Measurements from ENCODE around the gene SRPX2.

The SRPX2 gene

DNA sequence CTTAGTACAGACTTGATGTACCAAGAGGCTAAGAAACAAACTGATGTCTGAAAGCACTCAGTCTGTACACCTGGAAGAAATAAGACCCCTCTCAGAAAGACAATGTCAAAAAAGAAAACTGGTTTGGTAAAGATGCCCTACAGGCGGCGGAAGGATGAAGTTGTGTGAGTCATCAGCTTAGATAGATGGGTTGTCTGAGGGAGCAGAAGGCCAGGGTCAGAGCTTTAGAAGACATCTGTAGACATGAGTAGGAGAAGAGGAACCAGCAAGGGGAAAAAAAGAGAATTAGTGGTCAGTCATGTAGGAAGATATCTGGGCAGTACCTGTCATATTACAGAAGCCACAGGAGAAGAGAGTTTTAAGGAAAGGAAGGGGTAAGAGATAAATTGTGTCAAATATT is 8.3 kb downstream of the SRPX2 start:
- no peak for DNase-seq

DNA sequence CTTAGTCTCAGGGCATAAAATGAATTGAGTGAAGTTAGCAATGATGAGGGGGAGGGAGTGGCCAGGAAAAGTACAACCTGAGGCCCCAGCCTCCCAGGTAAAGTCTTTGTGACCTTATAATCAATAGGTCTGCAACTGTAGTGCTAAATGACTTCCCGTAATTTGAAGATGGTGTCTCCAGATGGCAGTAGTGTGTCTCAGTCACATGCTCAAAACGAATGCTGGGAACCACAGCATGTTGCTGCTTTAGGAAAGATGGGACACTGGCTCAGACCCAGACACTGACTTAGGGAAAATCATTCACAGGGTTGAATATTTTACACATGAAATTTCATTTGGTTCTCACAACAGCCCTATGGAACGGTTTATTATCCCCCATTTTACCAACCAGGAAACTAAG is 10.3 kb downstream of the SRPX2 start:
- DNase-seq, result no peak

DNA sequence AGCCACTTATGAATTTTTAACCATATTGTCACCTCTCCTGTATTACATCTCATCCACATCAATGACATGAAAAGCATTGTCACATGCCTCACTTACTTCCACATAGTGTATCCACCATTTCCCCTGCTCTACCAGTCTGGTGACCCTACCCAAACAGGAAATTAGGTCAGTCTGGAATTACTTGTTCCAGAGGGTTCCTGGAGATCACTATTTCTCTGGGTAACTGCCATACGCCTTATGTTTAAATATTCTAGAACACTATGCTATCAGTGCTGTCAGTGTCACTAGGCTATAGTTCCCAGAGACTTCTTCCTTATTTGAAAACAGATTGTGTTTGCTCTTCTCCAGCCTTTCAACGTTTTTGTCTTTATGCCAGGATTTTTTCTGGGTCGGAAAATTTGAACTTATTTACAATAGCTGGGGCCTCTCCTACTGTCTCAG is 15.0 kb downstream of the SRPX2 start:
- no peak for DNase-seq

DNA sequence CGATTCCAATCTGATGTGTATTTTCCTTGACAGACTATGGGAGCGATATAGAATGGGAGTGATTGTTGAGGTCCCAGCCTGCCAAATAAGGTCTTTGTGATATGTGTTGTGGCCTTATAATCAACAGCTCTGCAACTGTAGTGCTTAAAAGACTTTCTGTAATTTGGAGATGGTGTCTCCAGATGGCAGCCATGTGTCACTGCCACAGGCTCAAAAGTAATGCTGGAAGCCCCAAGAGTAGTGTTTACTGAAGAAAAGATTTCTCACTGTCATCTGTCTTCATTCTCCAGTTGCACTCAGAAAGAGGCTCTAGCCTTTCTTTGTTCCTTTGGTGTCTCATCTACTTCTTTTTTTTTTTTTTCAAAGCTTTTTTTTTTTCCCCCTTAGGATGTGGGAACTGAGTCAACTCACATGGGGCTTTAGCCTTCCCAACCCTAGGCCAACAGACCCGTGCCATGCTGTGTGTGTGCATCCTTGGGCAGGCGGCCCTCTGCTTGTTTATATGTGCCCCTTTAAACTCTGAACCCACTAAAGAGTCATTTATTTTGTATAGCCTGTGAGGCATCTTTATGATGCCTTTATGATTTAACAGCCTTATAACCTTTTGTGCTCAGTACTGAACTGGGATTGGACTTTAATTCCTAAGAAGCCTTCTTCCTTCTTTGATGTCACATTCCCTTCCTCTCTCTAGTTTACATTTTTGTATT is 15.6 kb downstream of the SRPX2 start:
- DNase-seq, result no peak

DNA sequence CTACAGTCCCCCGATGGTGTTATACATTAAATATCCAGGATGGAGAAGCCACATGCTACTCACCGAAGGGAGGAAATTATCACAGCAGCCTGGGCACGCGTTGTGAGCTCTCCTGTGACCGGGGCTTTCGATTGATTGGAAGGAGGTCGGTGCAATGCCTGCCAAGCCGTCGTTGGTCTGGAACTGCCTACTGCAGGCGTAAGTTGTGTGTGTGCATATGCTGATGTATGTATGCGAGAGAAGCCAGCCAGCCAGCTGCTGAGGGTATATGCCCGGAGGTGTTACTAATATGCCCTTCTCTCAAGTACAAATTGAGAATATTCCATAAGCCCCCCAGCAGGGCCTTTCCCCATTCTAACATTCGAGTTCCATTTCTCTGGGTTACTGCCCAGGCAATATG is 18.2 kb downstream of the SRPX2 start:
- DNase-seq, result no peak

DNA sequence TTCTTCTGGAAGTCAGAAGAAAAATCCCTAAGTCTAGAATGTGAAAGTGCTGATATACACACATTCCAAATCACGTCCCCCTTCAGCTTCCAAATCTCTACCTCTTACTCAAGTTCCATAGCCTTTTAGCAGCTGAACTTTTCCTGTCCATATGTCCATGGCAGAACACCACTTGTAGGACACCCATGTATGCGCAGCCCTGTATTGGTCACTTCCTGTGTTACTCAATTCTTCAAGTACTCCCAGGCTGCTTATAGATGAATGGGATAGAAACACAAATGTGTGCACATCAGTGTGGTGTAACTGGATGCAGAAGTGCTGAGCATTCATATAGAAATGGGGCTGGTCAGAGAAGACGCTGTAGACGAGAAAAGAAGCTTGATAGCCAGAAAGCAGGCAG is 18.8 kb downstream of the SRPX2 start:
- DNase-seq, result no peak

DNA sequence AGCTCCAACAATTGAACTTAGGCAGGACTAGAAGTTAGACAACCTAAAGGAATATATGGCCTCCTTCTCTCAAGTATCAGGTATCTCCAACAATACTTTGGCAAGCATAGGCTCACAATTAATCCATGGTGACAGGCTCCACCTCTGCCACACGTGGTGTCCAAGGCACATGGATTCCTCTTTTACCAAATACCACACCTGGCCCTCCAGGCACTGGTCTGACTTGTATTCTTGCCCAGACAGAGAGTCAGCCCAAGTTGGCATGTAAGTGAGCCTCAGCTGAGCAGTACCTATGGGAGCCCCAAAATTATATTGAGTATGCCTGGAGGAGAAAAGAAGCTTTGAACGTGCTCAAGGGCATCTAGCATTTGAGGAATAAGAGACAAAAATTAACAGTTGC is 19.6 kb downstream of the SRPX2 start:
- no peak for DNase-seq

DNA sequence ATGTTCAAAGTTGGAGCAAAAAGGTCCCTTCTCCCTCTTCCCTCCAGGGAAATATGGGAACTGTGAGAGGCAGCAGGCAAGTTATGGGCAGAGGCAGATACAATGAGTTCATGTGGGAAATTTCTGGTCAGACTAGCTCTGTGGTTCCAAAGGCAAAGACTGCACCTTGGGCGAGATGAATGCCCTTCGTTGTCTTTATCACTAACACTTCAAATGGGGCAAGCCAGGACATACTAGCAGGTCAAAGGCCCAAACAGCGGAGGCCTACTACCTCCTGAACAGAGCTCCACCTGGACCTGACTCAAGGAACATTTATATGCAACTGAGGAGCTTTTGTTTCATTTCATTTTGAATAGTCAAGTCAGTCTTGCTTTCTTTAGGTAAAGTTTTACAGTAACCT is 29.0 kb downstream of the SRPX2 start:
- no peak for DNase-seq

DNA sequence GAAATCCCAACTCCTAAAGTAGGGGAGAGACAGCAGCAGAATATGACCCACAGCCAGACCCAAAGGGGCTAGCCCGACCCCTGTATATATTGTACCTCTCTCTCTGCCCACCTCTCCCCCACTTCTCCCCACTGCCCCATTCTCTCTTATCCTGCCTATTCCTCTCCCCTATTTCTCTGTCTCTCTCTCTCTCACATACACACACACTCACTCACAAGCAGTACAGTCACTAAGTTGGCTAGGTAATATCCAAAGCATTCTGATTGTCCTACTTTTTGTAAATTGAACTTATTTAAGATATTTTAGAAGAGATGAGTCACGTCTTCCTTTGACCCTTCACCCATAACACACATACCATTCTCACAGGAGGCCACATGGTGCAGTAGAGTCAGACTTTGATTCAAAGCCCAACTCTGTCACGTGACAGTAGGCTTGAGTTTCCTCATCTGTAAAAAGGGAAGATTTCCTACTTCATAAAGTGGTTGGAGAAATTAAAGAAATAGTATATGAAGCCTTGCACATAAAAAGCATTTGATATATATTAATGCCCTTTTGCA is 29.5 kb downstream of the SRPX2 start:
- no peak for DNase-seq

DNA sequence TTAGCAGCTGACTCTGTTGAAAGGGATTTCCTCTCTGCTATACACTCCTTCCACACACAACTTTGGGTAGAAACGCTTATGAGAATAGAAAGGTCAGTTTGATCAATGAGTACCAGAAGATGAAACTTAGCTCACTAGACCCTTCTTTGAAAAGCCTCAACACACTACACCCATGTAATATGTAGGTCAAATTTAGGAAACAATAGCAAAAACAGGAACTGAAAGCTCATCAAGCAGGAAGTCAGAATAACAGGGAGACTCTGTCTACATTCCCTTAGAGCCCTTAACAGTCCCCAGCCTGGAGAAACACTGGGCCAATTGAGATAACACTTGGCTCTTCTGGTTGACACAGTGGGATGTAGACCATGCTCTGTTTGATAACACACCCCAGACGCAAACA is 30.7 kb downstream of the SRPX2 start:
- DNase-seq, result no peak

DNA sequence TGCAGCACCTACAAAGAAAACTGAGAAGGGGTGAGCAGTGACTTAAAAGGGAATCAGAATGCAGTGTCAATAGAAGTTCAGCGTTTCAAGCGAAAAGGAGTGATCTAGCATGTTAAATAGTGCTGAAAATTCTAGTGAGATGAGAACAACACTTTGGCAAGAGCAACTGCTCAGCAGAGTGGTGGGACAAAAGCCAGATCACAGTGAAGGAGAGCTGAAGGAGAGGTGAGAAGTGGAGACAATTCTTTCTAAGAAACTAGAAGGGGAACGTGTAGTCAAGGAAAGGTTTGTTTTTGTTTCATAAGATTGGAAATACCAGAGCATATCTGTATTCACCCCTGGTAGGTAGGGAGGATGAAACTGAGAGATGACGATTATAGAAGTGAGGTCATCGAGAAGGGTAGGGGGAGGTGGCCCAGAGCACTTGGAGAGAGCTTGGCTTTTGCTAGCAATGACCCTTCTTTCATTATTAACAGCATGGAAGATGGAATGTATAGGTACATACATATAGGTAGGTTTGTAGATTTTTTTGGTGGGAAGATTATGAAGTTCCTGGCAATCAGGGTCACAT is 33.7 kb downstream of the SRPX2 start:
- no peak for DNase-seq

DNA sequence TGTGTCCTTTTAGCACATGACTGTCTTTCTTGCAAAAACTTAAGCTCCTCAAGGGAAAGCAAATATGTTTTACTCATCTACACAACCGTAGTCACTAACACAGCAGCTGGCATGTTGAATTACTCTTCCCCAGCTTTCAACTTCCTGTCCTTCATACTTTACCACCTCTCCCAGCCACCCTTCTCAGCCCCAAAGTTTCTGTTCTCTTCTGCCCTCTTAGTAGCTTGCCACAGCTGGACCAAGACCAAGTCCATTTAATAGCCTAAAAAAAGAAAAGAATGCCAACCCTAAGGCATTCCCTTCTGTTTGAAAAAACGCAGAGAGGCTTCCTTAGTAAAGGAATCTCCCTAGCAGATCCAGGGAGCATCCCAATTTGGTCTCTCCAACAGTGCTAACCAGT is 36.8 kb downstream of the SRPX2 start:
- DNase-seq, result no peak

DNA sequence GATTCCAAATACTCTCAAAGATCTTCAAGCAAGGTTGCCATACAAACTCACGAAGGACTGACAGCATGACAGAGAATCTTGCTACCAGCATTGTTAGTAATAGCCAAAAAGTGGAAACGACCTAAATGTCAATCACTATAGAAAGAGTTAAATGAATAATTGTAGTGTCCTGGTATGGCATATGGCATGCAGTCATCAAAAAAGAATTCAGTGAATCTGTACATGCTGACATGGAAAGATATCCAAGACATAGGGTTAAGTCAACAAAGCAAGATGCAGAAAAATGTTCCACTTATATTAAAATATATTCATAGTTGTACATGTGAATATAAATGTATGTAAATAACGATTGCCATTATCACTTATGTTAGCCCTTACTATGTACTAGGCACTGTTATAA is 37.6 kb downstream of the SRPX2 start:
- DNase-seq, result no peak

DNA sequence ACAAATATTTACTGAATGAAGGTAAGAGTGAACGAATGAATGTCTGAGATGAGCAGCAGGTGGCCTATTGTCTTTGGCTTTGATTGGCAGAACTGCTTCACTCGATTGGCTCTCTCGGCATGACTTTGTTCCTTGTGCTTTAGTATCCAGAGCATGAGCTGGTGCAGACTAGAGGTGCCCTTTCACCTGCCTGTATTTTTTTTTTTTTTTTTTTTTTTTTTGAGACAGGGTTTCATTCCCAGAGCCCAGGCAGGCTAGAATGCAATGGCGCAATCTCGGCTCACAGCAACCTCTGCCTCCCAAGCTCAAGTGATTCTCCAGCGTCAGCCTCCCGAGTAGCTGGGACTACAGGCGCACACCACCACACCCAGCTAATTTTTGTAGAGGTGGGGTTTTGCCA is 38.9 kb downstream of the SRPX2 start:
- no peak for DNase-seq

DNA sequence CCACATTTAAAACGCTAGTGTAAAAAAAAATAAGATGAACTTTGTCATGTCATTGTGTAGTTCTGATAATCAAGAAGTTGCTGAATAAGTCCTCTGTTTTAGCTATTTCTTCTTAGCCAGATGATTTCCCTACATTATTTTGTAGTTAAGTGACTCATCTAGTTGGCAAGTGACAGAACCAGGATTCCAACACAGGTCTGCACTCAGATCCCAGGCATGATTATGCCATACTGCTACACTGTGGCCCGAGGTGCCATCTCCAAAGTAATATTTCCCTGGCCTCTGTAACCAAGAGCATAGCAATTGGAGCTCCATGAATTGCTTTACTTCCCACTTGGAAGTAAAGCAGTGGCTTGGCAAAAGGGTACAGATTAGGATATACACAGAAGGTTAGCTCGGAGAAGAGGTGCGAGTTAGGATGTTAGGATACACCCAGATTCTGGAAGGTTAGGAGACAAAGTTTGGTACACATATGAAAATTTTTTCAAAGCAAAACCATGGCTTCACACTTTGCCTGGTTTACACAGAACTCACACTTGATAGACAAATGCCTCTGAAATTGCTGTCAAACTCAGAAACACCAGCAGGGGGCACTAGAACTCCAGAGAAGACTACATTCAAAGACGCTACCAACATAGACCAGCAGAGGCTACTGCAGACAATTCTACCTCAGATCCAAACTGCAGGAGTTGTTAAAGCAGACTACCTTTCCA is 41.4 kb downstream of the SRPX2 start:
- DNase-seq, result peak; percentile 69

DNA sequence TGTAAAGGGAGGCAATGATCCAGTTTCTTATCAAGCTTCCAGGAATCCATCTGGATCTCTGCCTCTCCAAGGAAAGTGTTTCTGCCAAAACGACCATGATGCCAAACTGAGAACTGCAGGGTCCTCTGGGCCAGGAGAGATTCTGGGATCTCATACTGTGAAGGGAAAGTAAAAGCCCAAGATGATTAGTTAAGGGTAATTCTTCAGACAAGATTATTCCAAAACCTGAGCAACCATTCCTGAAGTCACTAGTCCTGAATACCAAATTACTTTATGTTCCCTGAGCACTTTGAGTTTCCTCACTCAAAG is 42.0 kb downstream of the SRPX2 start:
- no peak for DNase-seq

DNA sequence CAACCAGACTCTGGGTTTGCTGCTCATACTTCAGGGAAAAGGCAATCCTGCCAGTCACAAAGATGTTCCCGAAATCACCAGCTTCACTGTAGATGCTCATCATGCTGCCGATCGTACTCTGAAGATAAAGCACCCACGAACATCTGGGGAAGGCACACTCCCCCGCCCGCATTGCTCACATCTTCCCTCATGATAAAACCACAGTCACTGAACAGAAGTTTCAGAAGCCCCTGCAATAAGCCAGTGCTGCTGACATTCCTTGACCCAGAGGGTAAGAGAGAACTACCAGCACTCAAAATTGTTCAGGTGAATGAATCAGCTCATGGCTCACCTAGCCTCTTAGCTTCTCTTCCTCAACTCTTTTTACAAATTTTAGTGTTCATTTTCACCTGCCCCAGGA is 43.1 kb downstream of the SRPX2 start:
- DNase-seq, result peak; percentile 41

DNA sequence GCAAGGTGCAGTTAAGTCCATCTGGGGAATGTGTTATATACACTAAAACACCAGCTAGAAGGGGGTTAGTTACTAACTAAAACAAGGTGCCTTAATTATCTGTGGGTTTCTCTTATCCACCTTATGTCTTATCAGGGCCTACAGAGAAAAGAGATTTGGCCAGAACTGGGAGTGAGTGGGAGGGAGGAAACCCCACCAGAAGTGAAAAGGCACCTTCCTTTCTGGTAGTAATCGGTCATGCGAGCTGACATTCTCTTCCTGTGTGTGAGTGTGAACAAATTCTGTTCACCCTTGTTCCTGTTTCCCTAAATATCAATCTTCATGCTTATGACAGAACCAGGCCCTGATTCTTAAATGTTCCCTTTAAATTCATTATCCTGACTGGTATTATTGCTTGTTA is 43.5 kb downstream of the SRPX2 start:
- peak; percentile 7 for DNase-seq

DNA sequence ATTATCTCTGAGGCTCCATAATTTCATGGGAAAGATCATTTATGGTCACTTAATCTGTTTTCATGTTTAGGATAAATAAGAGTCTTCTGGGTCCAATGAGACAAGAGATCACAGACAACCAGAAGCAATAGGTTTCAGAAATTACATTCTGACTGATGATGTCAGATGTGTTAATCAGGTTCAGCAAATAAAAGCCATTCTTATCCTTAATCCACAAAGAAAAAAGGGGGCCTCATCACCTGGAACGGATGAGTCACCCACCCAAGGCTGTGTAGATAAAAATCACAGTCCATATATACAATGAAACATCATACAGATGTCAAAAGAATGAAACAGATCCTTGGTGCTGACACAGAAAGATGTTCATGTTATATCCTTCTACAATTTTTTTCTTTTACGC is 51.3 kb downstream of the SRPX2 start:
- peak; percentile 9 for DNase-seq

DNA sequence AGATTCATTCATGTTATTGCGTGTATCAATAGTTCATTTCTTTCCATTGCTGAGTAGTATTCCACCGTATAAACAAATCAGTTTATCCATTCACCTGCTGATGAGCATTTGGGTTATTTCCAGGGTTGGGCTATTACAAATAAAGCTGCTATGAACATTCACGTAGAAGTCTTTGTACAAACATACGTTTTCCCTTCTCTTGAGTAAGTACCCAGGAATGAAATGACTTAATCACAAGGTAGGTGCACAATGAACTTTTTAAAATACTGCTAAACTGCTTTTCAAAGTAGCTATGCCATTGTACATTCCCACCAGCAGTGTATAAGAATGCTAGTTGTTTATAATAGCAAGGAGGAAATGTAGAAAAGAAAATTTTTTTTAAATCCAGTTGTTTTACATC is 52.0 kb downstream of the SRPX2 start:
- DNase-seq, result no peak

DNA sequence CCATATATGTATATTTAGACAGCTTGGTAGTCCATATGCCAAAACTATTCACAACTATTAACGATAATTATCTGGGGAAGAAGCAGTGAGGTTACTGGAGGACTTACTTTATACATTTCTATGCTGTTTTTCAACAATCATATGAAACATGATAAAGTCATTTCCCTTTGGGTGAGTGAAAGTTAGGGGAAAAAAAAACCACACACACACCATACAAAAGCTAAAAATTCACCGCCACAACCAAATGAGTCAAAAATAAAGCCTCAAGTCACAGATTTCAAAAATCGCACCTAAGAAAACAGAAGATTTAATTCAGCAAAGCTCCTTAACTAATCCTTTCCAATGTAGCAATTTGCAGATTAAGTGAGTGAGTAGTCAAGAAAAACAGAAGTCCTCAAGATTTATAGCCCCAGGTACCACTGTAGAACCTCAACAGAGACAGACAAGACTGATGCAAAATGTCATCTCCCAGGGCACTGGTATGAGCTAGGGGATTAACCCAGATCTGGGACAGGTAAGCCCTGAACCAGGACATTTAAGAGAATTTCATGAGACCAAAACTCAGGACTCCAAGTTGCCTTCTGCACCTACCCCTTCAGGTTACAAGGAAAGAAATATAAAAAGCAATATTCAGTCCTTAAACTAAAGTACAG is 52.8 kb downstream of the SRPX2 start:
- no peak for DNase-seq

DNA sequence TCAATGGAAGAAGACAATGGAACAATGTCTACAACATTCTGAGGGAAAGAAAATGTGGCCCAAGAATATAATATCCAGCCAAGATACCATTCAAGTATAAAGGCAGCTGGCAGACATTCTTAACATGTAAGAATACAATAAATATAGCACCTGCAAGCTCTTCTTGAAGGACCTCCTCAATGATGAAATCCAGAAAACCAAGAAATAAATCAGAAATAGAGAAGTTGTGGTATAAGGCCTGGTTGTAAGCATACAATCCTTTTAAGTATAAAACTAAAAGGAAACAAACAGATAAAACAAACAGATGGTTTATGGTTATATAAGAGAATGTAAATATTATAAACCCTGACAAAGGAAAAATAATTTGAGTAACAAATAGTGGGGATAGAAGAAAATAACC is 54.6 kb downstream of the SRPX2 start:
- no peak for DNase-seq

DNA sequence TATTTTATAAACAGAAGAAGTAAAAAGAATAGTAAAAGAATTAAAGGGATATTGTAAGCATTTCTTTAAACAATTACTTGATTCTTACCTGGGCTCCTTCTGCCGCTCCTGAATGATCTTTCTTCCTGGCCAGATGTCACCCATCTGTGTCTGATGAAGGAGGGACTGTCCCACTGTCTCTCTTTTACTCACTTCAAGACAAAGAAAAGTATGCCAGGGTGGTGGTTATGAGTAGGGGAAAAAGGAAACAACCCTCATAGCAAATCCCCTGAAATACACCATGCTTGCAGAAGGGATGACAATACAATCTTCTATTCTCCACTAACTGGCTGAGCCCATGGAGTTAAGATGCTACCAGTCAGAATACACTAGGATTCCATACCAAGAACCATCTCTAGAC is 56.8 kb downstream of the SRPX2 start:
- DNase-seq, result no peak

All from stimulated activated CD4-positive, alpha-beta T cell treated with anti-CD3 and anti-CD28 coated beads, Interleukin-15, amount 100 ng/mL, for 24 hours (primary cell).